ENCODE data around the gene COL17A1.
A peak's percentile ranks its signal among the peaks of the same experiment; 100 is the strongest.

Gene COL17A1

GRCh38 chr10:104085801-104086400 is at the start of gene COL17A1:
COL17A1 (minus strand) TSS chr10:104085880; CDS start chr10:104080673, 5,207 bp downstream.
- DNase-seq (ENCODE audit: low read depth in 2 of 2) = no peak

GRCh38 chr10:104130041-104130440 is 44.4 kb upstream of the COL17A1 start:
- DNase-seq (ENCODE audit: low read depth in 2 of 2) = no peak

GRCh38 chr10:104128214-104128613 is 42.5 kb upstream of the COL17A1 start:
- no peak for DNase-seq (ENCODE audit: low read depth in 2 of 2)

GRCh38 chr10:104127411-104127810 is 41.7 kb upstream of the COL17A1 start:
- DNase-seq (ENCODE audit: low read depth in 2 of 2) = no peak

- DNase-seq (ENCODE audit: low read depth in 2 of 2) = no peak
Measured at GRCh38 chr10:104123397-104123796, 37.7 kb upstream of the COL17A1 start.

- no peak for DNase-seq (ENCODE audit: low read depth in 2 of 2)
Measured at GRCh38 chr10:104122225-104123107, 36.8 kb upstream of the COL17A1 start.

- peak; percentile 99 for DNase-seq (ENCODE audit: low read depth in 2 of 2)
Measured at GRCh38 chr10:104121485-104122224, 36.0 kb upstream of the COL17A1 start, which contains the start of gene SFR1. SFR1 (plus strand) TSS chr10:104122171; CDS start chr10:104122184, 13 bp downstream.

GRCh38 chr10:104120903-104121484 is 35.3 kb upstream of the COL17A1 start:
- peak; percentile 71 to 75 for DNase-seq (ENCODE audit: low read depth in 2 of 2)

GRCh38 chr10:104120512-104120902 is 34.8 kb upstream of the COL17A1 start:
- DNase-seq (ENCODE audit: low read depth in 2 of 2) = no peak

- no peak for DNase-seq (ENCODE audit: low read depth in 2 of 2)
Measured at GRCh38 chr10:104119996-104120395, 34.3 kb upstream of the COL17A1 start.

GRCh38 chr10:104117839-104118323 is 32.2 kb upstream of the COL17A1 start:
- no peak for DNase-seq (ENCODE audit: low read depth in 2 of 2)

GRCh38 chr10:104113376-104113956 is 27.8 kb upstream of the COL17A1 start:
- no peak for DNase-seq (ENCODE audit: low read depth in 2 of 2)

- no peak for DNase-seq (ENCODE audit: low read depth in 2 of 2)
Measured at GRCh38 chr10:104109908-104110662, 24.4 kb upstream of the COL17A1 start.

GRCh38 chr10:104104926-104105325 is 19.2 kb upstream of the COL17A1 start:
- no peak for DNase-seq (ENCODE audit: low read depth in 2 of 2)

- DNase-seq (ENCODE audit: low read depth in 2 of 2) = no peak
Measured at GRCh38 chr10:104104418-104104817, 18.7 kb upstream of the COL17A1 start.

- DNase-seq (ENCODE audit: low read depth in 2 of 2) = no peak
Measured at GRCh38 chr10:104103956-104104355, 18.3 kb upstream of the COL17A1 start.

- DNase-seq (ENCODE audit: low read depth in 2 of 2) = no peak
Measured at GRCh38 chr10:104101902-104102301, 16.2 kb upstream of the COL17A1 start.

- no peak for DNase-seq (ENCODE audit: low read depth in 2 of 2)
Measured at GRCh38 chr10:104100795-104101194, 15.1 kb upstream of the COL17A1 start.

GRCh38 chr10:104099941-104100340 is 14.3 kb upstream of the COL17A1 start:
- no peak for DNase-seq (ENCODE audit: low read depth in 2 of 2)

GRCh38 chr10:104099269-104099668 is 13.6 kb upstream of the COL17A1 start:
- no peak for DNase-seq (ENCODE audit: low read depth in 2 of 2)
